ENCODE measurements around the gene ST6GALNAC6. TPM values are rescaled to one million over a fixed set of nuclear protein-coding genes. Genes with fewer than 3 reads are reported as not detected.

ST6GALNAC6 gene
- total and polyA plus RNA-seq, 2 of the 8 experiments (the other 6 are each of a cell fraction or from before 2014, with no cell fraction given), result 43.7 to 64.4 TPM

DNA sequence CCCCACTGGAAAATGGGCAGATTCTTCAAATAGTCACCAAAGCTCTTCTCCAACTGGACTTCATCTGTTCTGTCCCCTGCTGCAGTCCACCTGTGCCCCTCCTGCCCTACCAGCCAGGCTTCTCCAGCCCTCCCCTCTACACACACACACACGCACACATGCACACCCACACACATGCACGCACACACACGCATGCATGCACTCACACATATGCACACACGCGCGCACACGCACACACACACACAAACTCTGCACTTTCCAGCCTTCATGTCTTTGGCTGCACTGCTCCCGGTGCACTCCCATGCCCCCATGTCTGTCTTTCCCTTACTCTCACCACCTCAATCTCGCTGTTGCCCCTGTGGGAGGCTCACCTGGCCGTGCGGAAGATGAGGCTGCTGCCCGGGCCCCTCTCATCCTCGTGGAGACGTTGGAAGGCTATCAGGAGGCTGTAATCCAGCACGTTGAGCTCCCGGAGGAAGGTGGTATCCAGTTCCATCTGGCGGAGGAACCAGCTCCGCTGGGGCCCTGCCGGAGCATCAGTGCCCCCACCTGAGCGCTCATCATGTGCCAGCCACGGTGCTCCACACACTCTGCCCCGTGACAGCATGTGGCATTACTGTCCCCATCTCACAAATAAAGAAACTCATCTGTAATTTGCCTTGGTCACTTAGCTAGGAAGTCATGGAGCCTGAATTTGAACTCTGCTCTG, 25.5 kb upstream of the ST6GALNAC6 start:
- Histone ChIP-seq H2BK15ac (ENCODE audit: low read length) (no peak overlapping the region), H3K4ac (replicated peaks; ENCODE audit: insufficient read length, low read depth, low read length) (no peak overlapping the region), H3K27ac (ENCODE audit: low read depth, low read length) (no peak overlapping the region), H3K23ac (ENCODE audit: insufficient read length) (no peak overlapping the region), H2BK120ac (replicated peaks; ENCODE audit: low read depth, low read length) (no peak overlapping the region), H4K20me1 (replicated peaks in 1 of 2; ENCODE audit: control insufficient read depth in 1 of 2, insufficient read depth in 2 of 2, low read length in 2 of 2) (peaks cover 0 to 3% of the 10 kb centered on the region in 2 experiments), H4K91ac (replicated peaks; ENCODE audit: insufficient read length, low read length) (no peak overlapping the region), H4K5ac (ENCODE audit: insufficient read length, low read depth, low read length) (no peak overlapping the region), H3K9ac (replicated peaks in 1 of 4; ENCODE audit: extremely low read depth in 1 of 4, low read depth in 3 of 4, low read length in 3 of 4) (no peak overlapping the region), H3K79me1 (ENCODE audit: low read depth, low read length) (no peaks in the 10 kb centered on the region), H2BK12ac (ENCODE audit: low read depth, low read length) (no peak overlapping the region), H3K18ac (ENCODE audit: extremely low read depth, low read length) (no peak overlapping the region), H3K79me2 (ENCODE audit: control insufficient read depth in 1 of 2, insufficient read depth in 2 of 2, low read length in 2 of 2) (no peaks in the 10 kb centered on the region), H3K23me2 (ENCODE audit: low read depth, low read length) (peaks cover 13% of the 10 kb centered on the region; the same call in 1 of the 2 replicates), H3K4me3 (ENCODE audit: extremely low read depth in 1 of 4, insufficient read depth in 2 of 4, low read depth in 3 of 4, low read length in 4 of 4) (no peak overlapping the region), H4K8ac (ENCODE audit: extremely low read depth, insufficient read depth, low read length) (no peak overlapping the region; the same call in 1 of the 2 replicates), H3K9me3 (ENCODE audit: insufficient read depth in 2 of 2, low read depth in 1 of 2, low read length in 1 of 2) (no peaks in the 10 kb centered on the region), H2AFZ (ENCODE audit: low read length) (no peak overlapping the region), H3K56ac (replicated peaks; ENCODE audit: insufficient read length, low read depth, low read length) (no peak overlapping the region), H3K4me1 (replicated peaks in 1 of 4; ENCODE audit: control insufficient read depth in 3 of 4, insufficient read depth in 4 of 4, low read length in 3 of 4) (peaks cover 3 to 18% (median 14%) of the 10 kb centered on the region in 4 experiments), H2AK5ac (ENCODE audit: low read depth, low read length) (no peak overlapping the region), H3K36me3 (ENCODE audit: control insufficient read depth in 2 of 4, insufficient read depth in 4 of 4, low read length in 3 of 4) (no peaks in the 10 kb centered on the region), H2BK5ac (ENCODE audit: low read depth, low read length) (no peak overlapping the region), H2BK20ac (ENCODE audit: low read length) (no peak overlapping the region), H3K27me3 (replicated peaks in 1 of 4; ENCODE audit: control insufficient read depth in 3 of 4, extremely low read depth in 1 of 4, insufficient read depth in 3 of 4, low read length in 3 of 4) (peaks cover 0 to 23% (median 17%) of the 10 kb centered on the region in 4 experiments; a peak in 6 of 7 replicates), H3K4me2 (ENCODE audit: insufficient read depth in 1 of 2, low read depth in 2 of 2, low read length in 2 of 2) (no peak overlapping the region), H3K14ac (ENCODE audit: insufficient read length) (no peak overlapping the region)
- POLR2A ChIA-PET (ENCODE audit: partially characterized antibody), result interaction anchor here (0.8 kb wide), 1 partner anchor 26 kb away, joined by 3 read pairs; the partner anchor contains the start of gene ST6GALNAC6
- 88% methylated on average over 22 of the region's 22 CpGs; no CpG with 5 or more reads in 1 of the 2 experiments for WGBS, 2 experiments (ENCODE audit: extremely low coverage in 1 of 2, insufficient coverage in 1 of 2, insufficient read length in 1 of 2, insufficient replicate concordance in 2 of 2, low coverage in 1 of 2, low lambda C conversion rate in 2 of 2, missing lambda C conversion rate in 1 of 2)
- DNase-seq (ENCODE audit: low read depth in 1 of 2, low spot score in 2 of 2) (no peak), FAIRE-seq (no peak)
- CTCF ChIA-PET (ENCODE audit: partially characterized antibody), result interaction anchor here (1.0 to 6.7 kb wide), 9 partner anchors 28 to 396 kb away, joined by 3 to 46 read pairs (median 3); no protein-coding TSS in a partner anchor
- TF ChIP-seq HDAC6 (IDR thresholded peaks at IDR 0.05; ENCODE audit: low read depth, low read length) (no peak), BRCA1 (IDR thresholded peaks at IDR 0.05; ENCODE audit: low read depth, low read length) (no peak), POLR2AphosphoS5 (IDR thresholded peaks at IDR 0.05; ENCODE audit: low read depth, low read length) (no peak), CHD2 (IDR thresholded peaks at IDR 0.05; ENCODE audit: low read length) (no peak), GTF2F1 (IDR thresholded peaks at IDR 0.05; ENCODE audit: borderline replicate concordance, low read depth, low read length) (no peak), SIN3A (conservative IDR thresholded peaks at IDR 0.05 in 1 of 2, IDR thresholded peaks at IDR 0.05 in 1 of 2; ENCODE audit: low read depth in 1 of 2, low read length in 2 of 2) (no peak), RXRA (IDR thresholded peaks at IDR 0.05; ENCODE audit: insufficient read depth, low read depth, low read length) (no peak), CHD1 (IDR thresholded peaks at IDR 0.05; ENCODE audit: low read depth, low read length) (no peak), SIX5 (IDR thresholded peaks at IDR 0.05; ENCODE audit: low read depth, low read length) (no peak), BACH1 (IDR thresholded peaks at IDR 0.05; ENCODE audit: low read length) (no peak), NANOG (IDR thresholded peaks at IDR 0.05; ENCODE audit: insufficient read depth, low read depth, low read length, poor library complexity, severe bottlenecking) (no peak)
- TF ChIP-seq, protein P1, sequence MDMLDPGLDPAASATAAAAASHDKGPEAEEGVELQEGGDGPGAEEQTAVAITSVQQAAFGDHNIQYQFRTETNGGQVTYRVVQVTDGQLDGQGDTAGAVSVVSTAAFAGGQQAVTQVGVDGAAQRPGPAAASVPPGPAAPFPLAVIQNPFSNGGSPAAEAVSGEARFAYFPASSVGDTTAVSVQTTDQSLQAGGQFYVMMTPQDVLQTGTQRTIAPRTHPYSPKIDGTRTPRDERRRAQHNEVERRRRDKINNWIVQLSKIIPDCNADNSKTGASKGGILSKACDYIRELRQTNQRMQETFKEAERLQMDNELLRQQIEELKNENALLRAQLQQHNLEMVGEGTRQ (IDR thresholded peaks at IDR 0.05; ENCODE audit: low read length), result no peak
